Liver (tissue), 9 donors: ENCODE measurements around the gene ANAPC4. TPM values are rescaled to one million over a fixed set of nuclear protein-coding genes. Genes with fewer than 3 reads are reported as not detected.
"Not testable (repeated sequence)": the region's sequence is repeated elsewhere in the genome, so short reads cannot be mapped to it uniquely, and the experiment has no call there.

Source experiments
- DNase-seq: peaks from one replicate; pipeline ENCODE4 v3.0.0-alpha.2; 2017; ENCODE audit warnings: low spot score
- H3K27ac ChIP-seq, 2 donors: one replicate each; pipeline ENCODE4 v1.7.0; 2013; ENCODE audit warnings: inconsistent platforms in 2 of 2, low read length in 2 of 2, control low read depth in 1 of 2, low read depth in 1 of 2, mild to moderate bottlenecking in 1 of 2
- H3K27me3 ChIP-seq, 4 donors: one replicate each; pipeline versions ENCODE4 v1.6.1 to v1.7.0; 2013; ENCODE audit warnings: low read length in 3 of 4, inconsistent platforms in 1 of 4, mild to moderate bottlenecking in 1 of 4, moderate library complexity in 1 of 4; ENCODE audit not compliant: control insufficient read depth in 4 of 4, insufficient read depth in 4 of 4
- H3K36me3 ChIP-seq, 4 donors: one replicate each; pipeline versions ENCODE4 v1.6.1 to v1.7.0; 2013; ENCODE audit warnings: low read length in 3 of 4, mild to moderate bottlenecking in 3 of 4, low read depth in 1 of 4, moderate library complexity in 1 of 4; ENCODE audit not compliant: control insufficient read depth in 4 of 4, insufficient read depth in 3 of 4
- H3K4me1 ChIP-seq, 4 donors: one replicate each; pipeline versions ENCODE4 v1.6.1 to v1.7.0; 2013; ENCODE audit warnings: low read length in 3 of 4, mild to moderate bottlenecking in 3 of 4, moderate library complexity in 1 of 4; ENCODE audit not compliant: control insufficient read depth in 4 of 4, insufficient read depth in 4 of 4
- H3K4me3 ChIP-seq, 3 donors: one replicate each; pipeline versions ENCODE4 v1.6.1 to v1.7.0; 2013; ENCODE audit warnings: low read length in 3 of 3, control low read depth in 1 of 3, low read depth in 1 of 3, mild to moderate bottlenecking in 1 of 3
- H3K9ac ChIP-seq, 2 donors: one replicate each; pipeline ENCODE4 v1.7.0; 2013; ENCODE audit warnings: low read length in 2 of 2, mild to moderate bottlenecking in 2 of 2, moderate library complexity in 2 of 2, control low read depth in 1 of 2, low read depth in 1 of 2
- H3K9me3 ChIP-seq, 4 donors: one replicate each; pipeline versions ENCODE4 v1.6.1 to v1.7.0; 2013; ENCODE audit warnings: low read length in 3 of 4; ENCODE audit not compliant: control insufficient read depth in 4 of 4
- ATF3 ChIP-seq: IDR thresholded peaks from 2 replicates; pipeline ENCODE4 v1.6.1; 2016; ENCODE audit warnings: antibody characterized with exemption
- FOXA1 ChIP-seq: IDR thresholded peaks from 2 replicates; pipeline ENCODE4 v1.6.1; 2016; ENCODE audit warnings: antibody characterized with exemption
- HNF4A ChIP-seq, 2 donors: conservative IDR thresholded peaks; 2 replicates each; pipeline ENCODE4 v1.6.1; 2016; ENCODE audit warnings: antibody characterized with exemption in 2 of 2, mild to moderate bottlenecking in 2 of 2
- JUND ChIP-seq, 2 donors: IDR thresholded peaks; 2 replicates each; pipeline ENCODE4 v1.6.1; 2016; ENCODE audit warnings: antibody characterized with exemption in 2 of 2
- RAD21 ChIP-seq, 2 donors: IDR thresholded peaks; 2 replicates each; pipeline ENCODE4 v1.6.1; 2016; ENCODE audit warnings: antibody characterized with exemption in 2 of 2, mild to moderate bottlenecking in 2 of 2
- REST ChIP-seq: IDR thresholded peaks from 2 replicates; pipeline ENCODE4 v1.6.1; 2016; ENCODE audit warnings: antibody characterized with exemption, mild to moderate bottlenecking
- RXRA ChIP-seq, 2 donors: IDR thresholded peaks; 2 replicates each; pipeline ENCODE4 v1.6.1; 2017 to 2018; ENCODE audit warnings: antibody characterized with exemption in 2 of 2, mild to moderate bottlenecking in 1 of 2
- SP1 ChIP-seq: IDR thresholded peaks from 2 replicates; pipeline ENCODE4 v1.6.1; 2018; ENCODE audit warnings: antibody characterized with exemption, mild to moderate bottlenecking
- TAF1 ChIP-seq: conservative IDR thresholded peaks from 2 replicates; pipeline ENCODE4 v1.6.1; 2016; ENCODE audit warnings: antibody characterized with exemption, mild to moderate bottlenecking
- YY1 ChIP-seq: IDR thresholded peaks from 2 replicates; pipeline ENCODE4 v1.6.1; 2016; ENCODE audit warnings: antibody characterized with exemption, mild to moderate bottlenecking
- WGBS: extraction: QIAGEN DNeasy Blood & Tissue Kit; methylation state at CpG from one replicate; pipeline ENCODE4 v1.1.7; 2013; 5-methylcytosine and 5-hydroxymethylcytosine counted together
- polyA plus RNA-seq, 2 donors: library from polyadenylated mRNA; stranded (reverse) in 1 of 2; unstranded in 1 of 2; fragments of 200-250 nt in 1 of 2; fragments of >200 nt in 1 of 2; fragmentation: Nextera tagmentation in 1 of 2; extraction: Ambion mirVana in 1 of 2; gene quantifications; one replicate each; pipeline versions ENCODE4 v1.2.1 to v1.2.3, GENCODE V29; 2013 to 2015
- total RNA-seq, 2 donors: library from RNA; depleted of rRNA; stranded (reverse); fragments of >200 nt; gene quantifications; one replicate each; pipeline ENCODE4 v1.2.3, GENCODE V29; 2014
- TF ChIP-seq, protein P1 (sequence below): IDR thresholded peaks from 2 replicates; pipeline ENCODE4 v1.6.1; 2016; ENCODE audit warnings: antibody characterized with exemption
- donor health status: healthy.
- donor health status: healthy.
- donor health status: healthy.
- donor health status: healthy.
- donor health status: healthy.

Gene ANAPC4
- total and polyA plus RNA-seq, 4 donors: 5.7 to 17.3 (median 11.0) TPM

DNA sequence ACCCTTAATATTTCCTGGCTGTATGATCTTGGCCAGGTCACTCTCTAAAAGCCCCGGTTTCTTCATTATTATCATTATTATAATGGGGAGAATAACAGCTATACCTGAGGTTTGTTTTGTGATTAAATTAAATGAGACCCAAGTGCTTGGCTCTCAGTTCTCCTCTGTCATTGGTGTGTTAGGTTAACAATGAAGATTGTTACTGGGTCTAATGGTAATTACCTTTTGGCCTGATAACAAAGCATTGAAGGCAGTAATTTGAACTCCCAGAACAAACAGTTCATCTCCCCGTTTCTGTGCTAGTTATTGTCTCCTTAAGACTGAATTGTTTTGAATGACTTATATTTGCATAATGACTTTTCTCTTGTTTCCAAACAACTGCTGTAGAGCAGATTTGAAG, 6.8 kb upstream of the ANAPC4 start (continued):
- TF ChIP-seq JUND (IDR thresholded peaks at IDR 0.05) (no peak), ATF3 (no peak), TAF1 (no peak), SP1 (no peak)

- TF ChIP-seq REST (peak; percentile 54), SP1 (peak; percentile 65), RXRA (IDR thresholded peaks at IDR 0.05) (peak; percentile 67 to 71), HNF4A (conservative IDR thresholded peaks at IDR 0.05) (peak; percentile 35 to 41)
- TF ChIP-seq, protein P1, sequence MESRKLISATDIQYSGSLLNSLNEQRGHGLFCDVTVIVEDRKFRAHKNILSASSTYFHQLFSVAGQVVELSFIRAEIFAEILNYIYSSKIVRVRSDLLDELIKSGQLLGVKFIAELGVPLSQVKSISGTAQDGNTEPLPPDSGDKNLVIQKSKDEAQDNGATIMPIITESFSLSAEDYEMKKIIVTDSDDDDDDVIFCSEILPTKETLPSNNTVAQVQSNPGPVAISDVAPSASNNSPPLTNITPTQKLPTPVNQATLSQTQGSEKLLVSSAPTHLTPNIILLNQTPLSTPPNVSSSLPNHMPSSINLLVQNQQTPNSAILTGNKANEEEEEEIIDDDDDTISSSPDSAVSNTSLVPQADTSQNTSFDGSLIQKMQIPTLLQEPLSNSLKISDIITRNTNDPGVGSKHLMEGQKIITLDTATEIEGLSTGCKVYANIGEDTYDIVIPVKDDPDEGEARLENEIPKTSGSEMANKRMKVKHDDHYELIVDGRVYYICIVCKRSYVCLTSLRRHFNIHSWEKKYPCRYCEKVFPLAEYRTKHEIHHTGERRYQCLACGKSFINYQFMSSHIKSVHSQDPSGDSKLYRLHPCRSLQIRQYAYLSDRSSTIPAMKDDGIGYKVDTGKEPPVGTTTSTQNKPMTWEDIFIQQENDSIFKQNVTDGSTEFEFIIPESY: peak; percentile 40
- H3K36me3 ChIP-seq, H3K9ac ChIP-seq, H3K4me3 ChIP-seq, H3K9me3 ChIP-seq, H3K27me3 ChIP-seq, DNase-seq: not testable (repeated sequence)
- WGBS: 41% methylated on average over 9 of the region's 9 CpGs
- H3K4me1 ChIP-seq: peaks cover 4 to 43% (median 20%) of the 10 kb centered on the region in 4 donors
- peak overlapping the region; percentile 59 to 61 for H3K27ac ChIP-seq
These were observed 4.5 kb upstream of the ANAPC4 start for GRCh38 chr4:25372549-25372948.

- H3K27me3 ChIP-seq: no peaks in the 10 kb centered on the region
- H3K27ac ChIP-seq: peak overlapping the region; percentile 52 to 63
- H3K9ac ChIP-seq: peak overlapping the region; percentile 74 to 92
- peaks cover 1 to 10% (median 6%) of the 10 kb centered on the region in 4 donors for H3K36me3 ChIP-seq
- 23% methylated on average over 18 of the region's 18 CpGs for WGBS
- TF ChIP-seq FOXA1 (no peak), RAD21 (IDR thresholded peaks at IDR 0.05) (no peak), ATF3 (no peak), YY1 (peak; percentile 45)
- peaks cover 0 to 34% (median 12%) of the 10 kb centered on the region in 4 donors for H3K4me1 ChIP-seq
- H3K4me3 ChIP-seq: peak overlapping the region; percentile 79 to 99 (median 96)
- no peaks in the 10 kb centered on the region for H3K9me3 ChIP-seq
- DNase-seq: no peak
These were observed 741 bp downstream of the ANAPC4 start for GRCh38 chr4:25377572-25378436.
